ENCODE results near the gene FAM53A.

Gene FAM53A

GRCh38 chr4:1628892-1629698 is 55.0 kb downstream of the FAM53A start:
- DNase-seq (ENCODE audit: low read depth) = peak; percentile 40
- peak; percentile 91 for TF ChIP-seq CTCF (IDR thresholded peaks at IDR 0.05; ENCODE audit: insufficient read depth, low read depth, low read length, missing control alignments)
- H3K4me3 ChIP-seq (ENCODE audit: low read depth, low read length) = no peak overlapping the region

GRCh38 chr4:1627417-1628313 is 56.4 kb downstream of the FAM53A start:
- no peak for DNase-seq (ENCODE audit: low read depth)
- TF ChIP-seq CTCF (IDR thresholded peaks at IDR 0.05; ENCODE audit: insufficient read depth, low read depth, low read length, missing control alignments) = no peak
- no peak overlapping the region for H3K4me3 ChIP-seq (ENCODE audit: low read depth, low read length)

DNA sequence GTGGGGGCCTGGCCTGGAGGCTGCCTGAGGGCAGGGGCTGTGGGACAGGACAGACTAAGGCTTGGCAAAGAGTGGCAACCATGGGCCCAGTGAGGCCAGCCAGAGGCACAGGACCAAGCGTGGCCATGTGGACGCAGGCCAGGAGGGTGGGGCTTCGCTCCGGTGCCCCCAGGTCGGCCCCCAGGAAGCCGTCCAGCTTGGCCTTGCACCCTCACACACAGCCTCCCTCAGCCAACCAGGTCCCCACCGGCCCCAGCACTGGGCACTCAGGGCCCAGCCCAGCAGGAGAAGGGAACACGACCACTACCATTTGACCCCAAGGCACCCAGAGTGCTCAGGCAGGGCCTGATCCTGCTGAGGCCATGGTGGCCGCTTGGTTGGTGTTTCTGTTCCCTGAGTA is 57.2 kb downstream of the FAM53A start:
- DNase-seq (ENCODE audit: low read depth) = no peak
- no peak for TF ChIP-seq CTCF (IDR thresholded peaks at IDR 0.05; ENCODE audit: insufficient read depth, low read depth, low read length, missing control alignments)
- no peak overlapping the region for H3K4me3 ChIP-seq (ENCODE audit: low read depth, low read length)

GRCh38 chr4:1626151-1626550 is 58.0 kb downstream of the FAM53A start:
- no peak overlapping the region for H3K4me3 ChIP-seq (ENCODE audit: low read depth, low read length)
- DNase-seq (ENCODE audit: low read depth) = no peak
- TF ChIP-seq CTCF (IDR thresholded peaks at IDR 0.05; ENCODE audit: insufficient read depth, low read depth, low read length, missing control alignments) = no peak

GRCh38 chr4:1625600-1626138 is 58.4 kb downstream of the FAM53A start:
- no peak for TF ChIP-seq CTCF (IDR thresholded peaks at IDR 0.05; ENCODE audit: insufficient read depth, low read depth, low read length, missing control alignments)
- no peak overlapping the region for H3K4me3 ChIP-seq (ENCODE audit: low read depth, low read length)
- no peak for DNase-seq (ENCODE audit: low read depth)

GRCh38 chr4:1624519-1624910 is 59.6 kb downstream of the FAM53A start:
- TF ChIP-seq CTCF (IDR thresholded peaks at IDR 0.05; ENCODE audit: insufficient read depth, low read depth, low read length, missing control alignments) = no peak
- DNase-seq (ENCODE audit: low read depth) = no peak
- no peak overlapping the region for H3K4me3 ChIP-seq (ENCODE audit: low read depth, low read length)
